ENCODE data around the gene SCGB1D2. TPM values are rescaled to one million over a fixed set of nuclear protein-coding genes. Genes with fewer than 3 reads are reported as not detected.

Gene SCGB1D2
- total and polyA plus RNA-seq, 2 experiments from 2014 or later, result not detected

GRCh38 chr11:62280452-62280851, 38.4 kb downstream of the SCGB1D2 start:
- no peaks in the 10 kb centered on the region for H3K9me3 ChIP-seq (ENCODE audit: low read depth)
- no peaks in the 10 kb centered on the region for H3F3A ChIP-seq (ENCODE audit: insufficient read depth)
- no peak overlapping the region for H3K9ac ChIP-seq
- no peak overlapping the region for H3K4me2 ChIP-seq (ENCODE audit: unreplicated experiment)
- no peaks in the 10 kb centered on the region for H3K27me3 ChIP-seq (replicated peaks; ENCODE audit: insufficient read depth)
- in situ Hi-C loops (cut with MboI), result no loop called here
- DNase-seq, result no peak
- TF ChIP-seq EZH2phosphoT487 (IDR thresholded peaks at IDR 0.05; ENCODE audit: insufficient read depth, low read depth) (no peak), EZH2 (IDR thresholded peaks at IDR 0.05; ENCODE audit: insufficient read depth, poor library complexity, severe bottlenecking) (no peak)
- no peaks in the 10 kb centered on the region for H3K4me1 ChIP-seq (ENCODE audit: insufficient read depth)
- no peaks in the 10 kb centered on the region for H3K36me3 ChIP-seq (ENCODE audit: low read depth)
- no peaks in the 10 kb centered on the region for H3K9me2 ChIP-seq (ENCODE audit: insufficient read depth)
- H4K20me1 ChIP-seq (ENCODE audit: insufficient read depth), result no peaks in the 10 kb centered on the region
- H3K79me2 ChIP-seq (ENCODE audit: insufficient read depth), result no peaks in the 10 kb centered on the region
- H3K27ac ChIP-seq, result no peak overlapping the region
- H3K4me3 ChIP-seq, result no peak overlapping the region
- H2AFZ ChIP-seq, result no peak overlapping the region

Other genes with a start within 250 kb of the SCGB1D2 start
- gene INCENP, start 118.2 kb upstream of the SCGB1D2 start, total RNA-seq (2014; rRNA removed; shearing (Covaris generic)), result 16.0 and 39.5 TPM in 2 replicates
- gene INCENP, start 118.2 kb upstream of the SCGB1D2 start, polyA plus RNA-seq (2016; fragmentation: Nextera tagmentation; extraction: Ambion mirVana), result 4.6 and 5.1 TPM in 2 replicates
- not detected in 2 replicates for gene SCGB1D1, start 52.0 kb upstream of the SCGB1D2 start, total RNA-seq (2014; rRNA removed; shearing (Covaris generic))
- gene SCGB1D1, start 52.0 kb upstream of the SCGB1D2 start, polyA plus RNA-seq (2016; fragmentation: Nextera tagmentation; extraction: Ambion mirVana), result not detected in 2 replicates
- not detected in 2 replicates for gene SCGB2A1, start 33.6 kb upstream of the SCGB1D2 start, total RNA-seq (2014; rRNA removed; shearing (Covaris generic))
- not detected in 2 replicates for gene SCGB2A1, start 33.6 kb upstream of the SCGB1D2 start, polyA plus RNA-seq (2016; fragmentation: Nextera tagmentation; extraction: Ambion mirVana)
- not detected in 2 replicates for gene SCGB2A2, start 27.9 kb downstream of the SCGB1D2 start, total RNA-seq (2014; rRNA removed; shearing (Covaris generic))
- not detected in 2 replicates for gene SCGB2A2, start 27.9 kb downstream of the SCGB1D2 start, polyA plus RNA-seq (2016; fragmentation: Nextera tagmentation; extraction: Ambion mirVana)
- not detected in 2 replicates for gene SCGB1D4, start 56.8 kb downstream of the SCGB1D2 start, total RNA-seq (2014; rRNA removed; shearing (Covaris generic))
- not detected in 2 replicates for gene SCGB1D4, start 56.8 kb downstream of the SCGB1D2 start, polyA plus RNA-seq (2016; fragmentation: Nextera tagmentation; extraction: Ambion mirVana)
- 0.43 TPM in 1 of 2 replicates, not detected in the other for gene ASRGL1, start 95.2 kb downstream of the SCGB1D2 start, total RNA-seq (2014; rRNA removed; shearing (Covaris generic))
- gene ASRGL1, start 95.2 kb downstream of the SCGB1D2 start, polyA plus RNA-seq (2016; fragmentation: Nextera tagmentation; extraction: Ambion mirVana), result 0.59 and 1.2 TPM in 2 replicates
- gene SCGB1A1, start 176.8 kb downstream of the SCGB1D2 start, total RNA-seq (2014; rRNA removed; shearing (Covaris generic)), result not detected in 2 replicates
- not detected in 2 replicates for gene SCGB1A1, start 176.8 kb downstream of the SCGB1D2 start, polyA plus RNA-seq (2016; fragmentation: Nextera tagmentation; extraction: Ambion mirVana)

All from GM23248 (cell line).